Activated CD8-positive, alpha-beta memory T cell treated with anti-CD3 and anti-CD28 coated beads for 48 hours (primary cell): ENCODE data around the gene BGLAP.
"Not testable (repeated sequence)": the region's sequence is repeated elsewhere in the genome, so short reads cannot be mapped to it uniquely, and the experiment has no call there.

Source experiments
- DNase-seq, 3 experiments: peaks; one replicate each; pipeline ENCODE4 v3.0.0-alpha.2; 2020; ENCODE audit warnings: low read depth in 2 of 3, low spot score in 2 of 3

The BGLAP gene

DNA sequence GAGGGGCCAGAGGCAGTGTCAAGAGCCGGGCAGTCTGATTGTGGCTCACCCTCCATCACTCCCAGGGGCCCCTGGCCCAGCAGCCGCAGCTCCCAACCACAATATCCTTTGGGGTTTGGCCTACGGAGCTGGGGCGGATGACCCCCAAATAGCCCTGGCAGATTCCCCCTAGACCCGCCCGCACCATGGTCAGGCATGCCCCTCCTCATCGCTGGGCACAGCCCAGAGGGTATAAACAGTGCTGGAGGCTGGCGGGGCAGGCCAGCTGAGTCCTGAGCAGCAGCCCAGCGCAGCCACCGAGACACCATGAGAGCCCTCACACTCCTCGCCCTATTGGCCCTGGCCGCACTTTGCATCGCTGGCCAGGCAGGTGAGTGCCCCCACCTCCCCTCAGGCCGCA is at the start of gene BGLAP:
TSS of gene BGLAP (plus strand) at position 259 of the 400 bp plus-strand sequence. CDS start at position 307, 48 bp downstream.
- DNase-seq, result no peak

- no peak for DNase-seq
Measured at GRCh38 chr1:156193208-156193487, 48.8 kb upstream of the BGLAP start.

GRCh38 chr1:156193488-156194299 is 48.3 kb upstream of the BGLAP start, which contains the start of gene SLC25A44:
SLC25A44 (plus strand) TSS chr1:156194104; CDS start chr1:156199848, 5,744 bp downstream.
- DNase-seq, result peak; percentile 87 to 89 (median 88)

DNA sequence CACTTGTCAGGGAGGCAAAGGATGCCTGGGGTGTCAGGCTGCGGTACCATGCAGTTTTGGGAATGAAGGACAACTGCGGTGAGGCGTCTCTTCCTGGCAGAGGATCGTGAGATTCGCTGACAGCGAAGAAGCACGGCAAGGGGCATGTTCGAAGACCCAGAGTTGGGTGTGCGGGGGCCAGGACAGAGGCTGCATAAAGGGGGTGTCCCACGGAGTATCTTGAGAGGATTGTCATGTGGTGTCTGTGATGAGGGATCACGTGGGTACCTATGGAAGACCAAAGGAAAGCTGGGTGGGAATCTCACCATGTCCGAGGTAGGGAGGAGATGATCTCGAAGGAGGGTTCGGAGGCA is 47.7 kb upstream of the BGLAP start:
- DNase-seq, result no peak

GRCh38 chr1:156195853-156196252 is 46.1 kb upstream of the BGLAP start:
- no peak for DNase-seq

DNA sequence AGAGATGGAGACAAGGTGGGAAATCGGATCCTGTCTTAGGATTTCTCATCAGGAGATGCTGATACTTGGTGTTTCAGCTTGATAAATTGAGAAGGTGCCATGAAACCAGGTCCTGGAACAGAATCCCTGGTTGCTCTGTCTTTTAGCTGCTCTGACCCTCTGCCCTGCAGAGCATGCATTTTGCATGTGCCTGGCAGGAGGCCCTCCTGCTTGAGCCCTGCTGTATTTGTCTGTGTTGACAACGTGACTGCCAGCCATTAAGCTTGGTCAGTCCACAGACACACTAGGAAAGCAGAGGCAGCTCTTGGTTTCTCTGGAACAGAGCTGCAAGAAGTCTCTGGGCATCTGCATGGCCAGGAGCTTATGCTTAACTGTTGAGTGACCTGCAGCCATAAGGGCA is 45.5 kb upstream of the BGLAP start:
- no peak for DNase-seq

- DNase-seq, result no peak
Measured at GRCh38 chr1:156198831-156199349, 43.1 kb upstream of the BGLAP start.

DNA sequence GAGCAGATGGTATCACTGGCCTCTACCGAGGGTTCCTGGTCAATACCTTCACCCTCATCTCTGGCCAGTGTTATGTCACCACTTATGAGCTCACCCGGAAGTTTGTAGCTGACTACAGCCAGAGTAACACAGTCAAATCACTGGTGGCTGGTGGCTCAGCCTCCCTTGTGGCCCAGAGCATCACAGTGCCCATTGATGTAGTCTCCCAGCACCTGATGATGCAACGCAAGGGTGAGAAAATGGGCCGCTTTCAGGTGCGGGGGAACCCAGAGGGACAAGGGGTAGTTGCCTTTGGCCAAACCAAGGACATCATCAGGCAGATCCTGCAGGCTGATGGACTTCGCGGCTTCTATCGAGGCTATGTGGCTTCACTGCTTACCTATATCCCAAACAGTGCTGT is 41.9 kb upstream of the BGLAP start:
- DNase-seq, result no peak

DNA sequence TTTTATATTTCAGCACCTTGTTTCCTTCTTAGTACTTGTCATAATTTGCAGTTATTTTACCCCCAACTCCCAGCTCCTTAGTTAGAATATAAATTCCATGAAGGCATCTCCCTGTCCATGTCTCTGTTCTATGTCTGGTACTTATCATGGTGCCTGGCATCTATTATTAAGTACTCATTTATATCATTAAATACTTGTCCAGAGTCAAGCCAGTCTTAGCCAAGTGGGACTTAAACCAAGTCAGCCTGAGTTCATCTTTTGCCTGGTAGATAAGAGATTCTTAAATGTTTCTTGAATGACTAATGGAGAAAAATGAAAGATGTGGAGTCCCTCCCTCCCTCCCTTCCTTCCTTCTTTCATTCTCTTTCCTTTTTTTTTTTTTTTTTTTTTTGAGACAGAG is 38.7 kb upstream of the BGLAP start:
- DNase-seq, result no peak

DNA sequence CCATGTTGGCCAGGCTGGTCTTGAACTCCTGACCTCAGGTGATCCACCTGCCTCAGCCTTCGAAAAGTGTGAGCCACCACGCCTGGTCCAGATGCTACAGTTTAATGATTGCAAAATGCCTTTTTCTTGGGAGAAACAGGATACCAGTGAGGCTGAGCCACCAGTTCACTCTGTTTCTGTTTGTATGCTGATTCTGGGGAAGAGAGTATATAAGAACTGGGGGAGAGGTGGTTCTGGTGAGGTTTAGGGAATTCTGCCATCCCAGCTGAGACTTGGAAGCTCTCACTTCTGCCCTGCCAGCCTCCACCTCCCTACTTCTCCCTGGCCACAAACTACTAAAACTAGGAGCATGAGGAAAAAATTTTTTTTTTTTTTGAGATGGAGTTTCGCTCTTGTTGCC is 37.3 kb upstream of the BGLAP start:
- DNase-seq, result no peak

- no peak for DNase-seq
Measured at GRCh38 chr1:156211243-156211642, 30.7 kb upstream of the BGLAP start.

GRCh38 chr1:156212130-156212529 is 29.9 kb upstream of the BGLAP start:
- DNase-seq, result no peak

DNA sequence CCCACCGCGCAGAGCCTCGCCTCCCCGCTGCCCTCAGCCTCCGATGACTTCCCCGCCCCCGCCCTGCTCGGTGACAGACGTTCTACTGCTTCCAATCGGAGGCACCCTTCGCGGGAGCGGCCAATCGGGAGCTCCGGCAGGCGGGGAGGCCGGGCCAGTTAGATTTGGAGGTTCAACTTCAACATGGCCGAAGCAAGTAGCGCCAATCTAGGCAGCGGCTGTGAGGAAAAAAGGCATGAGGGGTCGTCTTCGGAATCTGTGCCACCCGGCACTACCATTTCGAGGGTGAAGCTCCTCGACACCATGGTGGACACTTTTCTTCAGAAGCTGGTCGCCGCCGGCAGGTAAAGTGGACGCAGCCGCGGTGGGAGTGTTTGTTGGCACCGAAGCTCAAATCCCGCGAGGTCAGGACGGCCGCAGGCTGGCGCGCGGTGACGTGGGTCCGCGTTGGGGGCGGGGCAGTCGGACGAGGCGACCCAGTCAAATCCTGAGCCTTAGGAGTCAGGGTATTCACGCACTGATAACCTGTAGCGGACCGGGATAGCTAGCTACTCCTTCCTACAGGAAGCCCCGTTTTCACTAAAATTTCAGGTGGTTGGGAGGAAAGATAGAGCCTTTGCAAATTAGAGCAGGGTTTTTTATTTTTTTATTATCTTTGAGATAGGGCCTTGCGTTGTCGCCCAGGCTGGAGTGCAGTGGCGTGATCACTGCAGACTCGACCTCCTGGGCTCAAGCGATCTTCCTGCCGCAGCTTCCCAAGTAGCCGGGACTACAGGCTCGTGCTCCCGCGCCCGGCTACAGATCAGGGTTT is 28.9 kb upstream of the BGLAP start, which contains the start of gene PMF1:
TSS of gene PMF1 (plus strand) at position 175 of the 811 bp plus-strand sequence. CDS start at position 184, 9 bp downstream.
- peak; percentile 87 to 92 (median 89) for DNase-seq

- DNase-seq, result no peak
Measured at GRCh38 chr1:156213644-156213966, 28.4 kb upstream of the BGLAP start.

DNA sequence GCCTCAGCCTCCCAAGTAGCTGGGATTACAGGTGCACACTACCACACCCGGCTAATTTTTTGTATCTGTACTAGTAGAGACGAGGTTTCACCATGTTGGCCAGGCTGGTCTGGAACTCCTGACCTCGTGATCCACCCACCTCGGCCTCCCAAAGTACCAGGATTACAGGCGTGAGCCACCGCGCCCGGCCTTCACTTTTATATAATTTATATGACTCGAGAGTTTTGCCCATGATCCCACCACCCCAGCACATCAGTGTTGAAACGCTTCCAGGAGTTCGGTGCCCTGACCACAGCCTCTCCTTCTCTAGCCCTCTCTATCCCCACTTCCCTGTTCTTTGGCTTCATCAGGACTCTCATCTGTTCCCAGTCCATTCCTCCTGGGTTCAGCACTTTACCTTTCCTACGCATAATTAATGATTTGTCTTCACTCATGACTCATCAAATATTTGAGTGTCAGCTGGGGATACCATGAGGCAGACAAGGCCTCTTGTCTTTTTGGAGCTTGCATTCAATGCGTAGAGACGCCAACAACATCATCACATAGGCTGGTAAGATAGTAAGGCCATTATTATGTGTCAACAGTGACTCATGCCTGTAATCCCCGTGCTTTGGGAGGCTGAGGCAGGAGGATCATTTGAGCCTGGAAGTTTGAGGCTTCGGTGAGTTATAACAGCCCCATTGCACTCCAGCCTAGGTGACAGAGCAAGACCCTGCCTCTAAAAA is 27.8 kb upstream of the BGLAP start:
- DNase-seq, result no peak

GRCh38 chr1:156216361-156217086 is 25.5 kb upstream of the BGLAP start:
- DNase-seq, result not testable (repeated sequence)

DNA sequence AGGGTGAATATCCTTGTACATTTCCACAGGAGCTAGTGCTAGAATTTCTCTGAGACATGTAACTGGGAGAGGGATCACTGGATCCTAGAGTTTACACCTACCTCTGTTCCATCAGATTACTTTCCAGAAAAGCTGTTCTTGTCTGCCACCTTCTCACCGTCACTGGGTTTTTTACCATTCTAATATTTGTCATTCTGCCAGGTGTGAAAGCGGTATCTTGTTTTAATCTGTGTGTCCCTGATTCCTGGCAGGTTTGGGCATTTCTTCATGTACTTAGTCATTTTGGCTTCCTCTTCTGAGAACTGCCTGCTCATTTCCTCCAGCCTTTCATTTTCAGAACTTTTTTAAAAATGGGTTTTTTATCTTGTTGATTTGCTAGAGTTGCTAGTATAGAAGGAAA is 24.1 kb upstream of the BGLAP start:
- no peak for DNase-seq

- DNase-seq, result no peak
Measured at GRCh38 chr1:156220226-156220625, 21.8 kb upstream of the BGLAP start.

DNA sequence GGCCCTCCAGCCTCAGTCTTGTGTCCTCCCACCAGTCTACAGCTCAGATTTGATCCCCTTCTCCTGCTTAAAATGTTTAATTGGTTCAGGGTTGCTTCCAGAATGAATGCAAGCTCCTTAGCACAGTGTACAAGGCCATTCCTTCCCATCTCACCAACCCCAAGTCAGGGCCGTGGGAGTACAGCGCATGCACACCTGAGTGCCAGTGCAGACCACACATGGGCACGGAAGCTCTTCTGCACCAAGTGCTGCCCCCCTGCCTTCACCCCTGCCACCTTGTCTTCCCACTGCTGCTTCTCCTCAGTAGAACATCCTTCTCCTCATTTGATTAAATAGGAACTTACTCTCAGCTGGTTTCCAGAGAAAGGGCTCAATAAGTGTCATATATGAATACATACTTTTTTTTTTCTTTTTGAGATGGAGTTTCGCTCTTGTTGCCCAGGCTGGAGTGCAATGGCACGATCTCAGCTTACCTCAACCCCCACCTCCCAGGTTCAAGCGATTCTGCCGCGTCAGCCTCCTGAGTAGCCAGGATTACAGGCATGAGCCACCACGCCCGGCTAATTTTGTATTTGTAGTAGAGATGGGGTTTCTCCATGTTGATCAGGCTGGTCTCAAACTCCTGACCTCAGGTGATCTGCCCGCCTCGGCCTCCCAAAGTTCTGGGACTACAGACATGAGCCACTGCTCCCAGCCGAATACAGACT is 19.8 kb upstream of the BGLAP start:
- DNase-seq, result no peak

DNA sequence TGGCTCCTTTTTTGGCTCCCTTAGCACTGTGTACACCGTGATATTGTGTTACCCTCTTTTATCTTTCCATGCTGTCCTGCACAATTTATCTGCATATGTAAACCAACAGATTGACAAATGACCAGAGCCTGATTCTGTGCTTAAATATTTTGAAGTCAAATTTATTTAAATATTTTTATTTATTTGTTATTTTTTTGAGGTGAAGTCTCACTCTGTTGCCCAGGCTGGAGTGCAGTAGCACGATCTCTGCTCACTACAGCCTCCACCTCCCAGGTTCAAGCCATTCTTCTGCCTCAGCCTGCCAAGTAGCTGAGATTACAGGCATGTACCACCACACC is 16.3 kb upstream of the BGLAP start:
- DNase-seq, result no peak
